K562 (cell line): Measurements from ENCODE around the gene GP1BA. TPM values are rescaled to one million over a fixed set of nuclear protein-coding genes. Genes with fewer than 3 reads are reported as not detected.
A peak's percentile ranks its signal among the peaks of the same experiment; 100 is the strongest.

Experiments used
- ATAC-seq: fragments of 200-7000 bp; cut with Tn5 transposase; 3 replicates; pipeline ENCODE4 v1.9.1; 2020; ENCODE audit warnings: moderate library complexity
- BruUV-seq: library from RNA; stranded (reverse); fragments of 400-500 nt; replicated peaks from 2 replicates; lab custom pipeline; 2021; lab: Mats Ljungman, UMichigan
- CTCF ChIA-PET: fragments of 300-600 bp; formaldehyde crosslinking; extraction: SDS; loops from one replicate; lab custom pipeline; 2021; ENCODE audit warnings: low intra/inter-chr PET ratio; lab: Yijun Ruan, JAX
- POLR2A ChIA-PET: fragments of 300-600, 350-650 bp; sonication (Branson Sonifier 250); formaldehyde crosslinking; extraction: SDS; loops from one replicate; lab custom pipeline; 2021; ENCODE audit warnings: antibody characterized with exemption, inconsistent platforms; lab: Yijun Ruan, JAX
- DNase-seq, 4 experiments: peaks; one replicate each; pipeline versions ENCODE4 v3.0.0 to v3.0.0-alpha.2; 2011 to 2018; ENCODE audit warnings: low spot score in 3 of 4, mixed read lengths in 3 of 4; ENCODE audit errors: extremely low read depth in 1 of 4
- FAIRE-seq: peaks from 2 replicates; lab custom pipeline; 2011; peaks lifted over from hg19 to GRCh38; lab: Jason Lieb, UNC
- H2AFZ ChIP-seq: 2 replicates; pipeline ENCODE4 v1.6.0; 2011; ENCODE audit warnings: low read depth, low read length, control low read depth, inconsistent platforms
- H3K27ac ChIP-seq: fragments of 200-600 bp; 3 replicates; pipeline ENCODE4 v1.8.0; 2011; ENCODE audit warnings: low read depth, mild to moderate bottlenecking, control low read depth, inconsistent platforms, low read length, moderate library complexity, mixed read lengths; ENCODE audit errors: extremely low read depth
- H3K27me3 ChIP-seq, 2 experiments: fragments of 300-600 bp in 1 of 2; 2 replicates in 1 of 2; 3 replicates in 1 of 2; pipeline versions ENCODE4 v1.6.0 to v1.8.0; 2011; ENCODE audit warnings: inconsistent platforms in 2 of 2, low read length in 2 of 2, mild to moderate bottlenecking in 1 of 2, mixed read lengths in 1 of 2, moderate library complexity in 1 of 2; ENCODE audit not compliant: control insufficient read depth in 2 of 2, insufficient read depth in 2 of 2
- H3K36me3 ChIP-seq: fragments of 300-600 bp; 3 replicates; pipeline ENCODE4 v1.8.0; 2011; ENCODE audit warnings: mild to moderate bottlenecking, low read length, inconsistent platforms; ENCODE audit not compliant: control insufficient read depth, insufficient read depth
- H3K4me1 ChIP-seq, 2 experiments: fragments of 200-600 bp in 1 of 2; replicated peaks in 1 of 2; 2 replicates in 1 of 2; 3 replicates in 1 of 2; pipeline versions ENCODE4 v1.5.1 to v1.8.0; 2011; ENCODE audit warnings: inconsistent platforms in 2 of 2, low read length in 2 of 2, mild to moderate bottlenecking in 1 of 2, mixed read lengths in 1 of 2, moderate library complexity in 1 of 2; ENCODE audit not compliant: control insufficient read depth in 2 of 2, insufficient read depth in 2 of 2
- H3K4me2 ChIP-seq: 2 replicates; pipeline ENCODE4 v1.6.1; 2011; ENCODE audit warnings: low read length, control low read depth, inconsistent platforms, mixed read lengths; ENCODE audit not compliant: insufficient read depth
- H3K4me3 ChIP-seq: fragments of 200-600 bp; sonication (generic), shearing (Covaris generic); 2 replicates; pipeline ENCODE4 v1.5.1; 2016; ENCODE audit warnings: control low read depth, inconsistent platforms
- H3K79me2 ChIP-seq: fragments of 200-600 bp; 3 replicates; pipeline ENCODE4 v1.8.0; 2011; ENCODE audit warnings: low read length, inconsistent platforms; ENCODE audit not compliant: control insufficient read depth, insufficient read depth
- H3K9ac ChIP-seq, 2 experiments: 2 replicates each; pipeline versions ENCODE4 v1.6.0 to v1.6.1; 2011; ENCODE audit warnings: low read depth in 2 of 2, low read length in 2 of 2, control low read depth in 1 of 2, inconsistent platforms in 1 of 2, mild to moderate bottlenecking in 1 of 2, mixed read lengths in 1 of 2; ENCODE audit not compliant: insufficient read depth in 1 of 2
- H3K9me1 ChIP-seq: one replicate; pipeline ENCODE4 v1.6.0; 2011; ENCODE audit warnings: inconsistent platforms, mild to moderate bottlenecking, low read length, moderate library complexity; ENCODE audit not compliant: control insufficient read depth, insufficient read depth
- H3K9me3 ChIP-seq: replicated peaks from 2 replicates; pipeline ENCODE4 v1.5.1; 2011; ENCODE audit warnings: low read depth, low read length, inconsistent platforms; ENCODE audit not compliant: control insufficient read depth, insufficient read depth
- H4K20me1 ChIP-seq: replicated peaks from 2 replicates; pipeline ENCODE4 v1.6.1; 2011; ENCODE audit warnings: low read length, inconsistent platforms, mixed read lengths; ENCODE audit not compliant: control insufficient read depth, insufficient read depth
- BRD9 ChIP-seq: fragments of 450-650 bp; IDR thresholded peaks from 2 replicates; pipeline ENCODE4 v1.6.1; 2018; ENCODE audit warnings: low read depth; ENCODE audit not compliant: partially characterized antibody
- CHD4 ChIP-seq: fragments of 200-600 bp; sonication (generic); IDR thresholded peaks from 3 replicates; pipeline ENCODE4 v1.6.1; 2012; ENCODE audit warnings: low read depth, mild to moderate bottlenecking, mixed read lengths, low read length, inconsistent platforms; ENCODE audit not compliant: insufficient read depth, insufficient replicate concordance, poor library complexity, severe bottlenecking
- CREB5 ChIP-seq: fragments of 250-450 bp; sonication (Bioruptor Pico); IDR thresholded peaks from 2 replicates; pipeline ENCODE4 v1.5.0; 2020; ENCODE audit warnings: mild to moderate bottlenecking
- EP400 ChIP-seq: fragments of 450-650 bp; IDR thresholded peaks from 2 replicates; pipeline ENCODE4 v1.6.1; 2017; ENCODE audit warnings: antibody characterized with exemption, mild to moderate bottlenecking, moderate library complexity
- EWSR1 ChIP-seq: fragments of 450-650 bp; IDR thresholded peaks from 2 replicates; pipeline ENCODE4 v1.6.1; 2018; ENCODE audit warnings: borderline replicate concordance, mild to moderate bottlenecking, low read depth, moderate library complexity; ENCODE audit not compliant: partially characterized antibody
- FOS ChIP-seq: IDR thresholded peaks from 3 replicates; pipeline ENCODE4 v1.6.1; 2011; ENCODE audit not compliant: insufficient read length; ENCODE audit errors: extremely low read depth
- FOXJ2 ChIP-seq: fragments of 200-800 bp; sonication (Bioruptor generic); IDR thresholded peaks from 2 replicates; pipeline ENCODE4 v1.6.1; 2016; ENCODE audit warnings: missing genetic modification characterization, missing compliant biosample characterization
- FOXJ3 ChIP-seq: sonication (generic); formaldehyde crosslinking; IDR thresholded peaks from 2 replicates; pipeline ENCODE4 v1.4.0; 2020; ENCODE audit warnings: mild to moderate bottlenecking, missing genetic modification reagents
- KLF16 ChIP-seq: IDR thresholded peaks from 2 replicates; pipeline ENCODE4 v1.6.1; 2016; ENCODE audit warnings: antibody characterized with exemption
- NFE2 ChIP-seq: IDR thresholded peaks from 2 replicates; pipeline ENCODE4 v1.6.1; 2014; ENCODE audit warnings: antibody characterized with exemption, low read depth
- NR2C2 ChIP-seq, 2 experiments: fragments of 200-800 bp in 1 of 2; sonication (Bioruptor generic) in 1 of 2; sonication (generic) in 1 of 2; formaldehyde crosslinking in 1 of 2; IDR thresholded peaks; 2 replicates each; pipeline versions ENCODE4 v1.6.1 to v1.8.0; 2016 to 2022; ENCODE audit warnings: mild to moderate bottlenecking in 1 of 2, missing compliant biosample characterization in 1 of 2, missing genetic modification characterization in 1 of 2, missing genetic modification reagents in 1 of 2
- RB1 ChIP-seq: fragments of 450-650 bp; IDR thresholded peaks from 2 replicates; pipeline ENCODE4 v1.6.1; 2017; ENCODE audit warnings: low read depth, mild to moderate bottlenecking
- SMAD2 ChIP-seq: fragments of 150-350 bp; IDR thresholded peaks from 2 replicates; pipeline ENCODE4 v1.6.1; 2014; ENCODE audit warnings: low read depth, mild to moderate bottlenecking, low read length
- SOX6 ChIP-seq: fragments of 450-650 bp; IDR thresholded peaks from 2 replicates; pipeline ENCODE4 v1.6.1; 2014; ENCODE audit warnings: mild to moderate bottlenecking
- TBL1XR1 ChIP-seq, 2 experiments: IDR thresholded peaks; 2 replicates each; pipeline ENCODE4 v1.6.1; 2012; ENCODE audit warnings: improper control_type of control experiment in 2 of 2, low read length in 2 of 2, mild to moderate bottlenecking in 1 of 2
- XRCC4 ChIP-seq: IDR thresholded peaks from one replicate; pipeline ENCODE4 v1.6.1; 2011; ENCODE audit not compliant: insufficient read depth, insufficient read length; ENCODE audit errors: extremely low read depth
- ZC3H8 ChIP-seq: fragments of 450-650 bp; IDR thresholded peaks from 2 replicates; pipeline ENCODE4 v1.6.1; 2017
- ZNF444 ChIP-seq: fragments of 250-450 bp; sonication (Bioruptor Pico); IDR thresholded peaks from 2 replicates; pipeline ENCODE4 v1.4.0; 2020; ENCODE audit warnings: mild to moderate bottlenecking, moderate library complexity
- WGBS: fragments of 100-300 bp; shearing (Covaris generic); methylation state at CpG from one replicate; pipeline ENCODE4 v1.1.6; 2016; ENCODE audit warnings: low coverage, mixed read lengths; ENCODE audit not compliant: insufficient coverage; ENCODE audit errors: missing lambda C conversion rate; 5-methylcytosine and 5-hydroxymethylcytosine counted together
- in situ Hi-C: fragments of 300-500 bp; cut with MboI; formaldehyde crosslinking; loops from 4 replicates; pipeline ENCODE4 v1.15.0; 2018; ENCODE audit warnings: inconsistent platforms, mixed read lengths
- intact Hi-C: fragments of 100-400 bp; cut with micrococcal nuclease; formaldehyde crosslinking; loops from 2 replicates; pipeline ENCODE4 v1.14.2; 2022
- polyA plus RNA-seq, 8 experiments: library from polyadenylated mRNA; depleted of rRNA in 4 of 8; stranded (reverse) in 5 of 8; unstranded in 3 of 8; fragments of >200 nt; fragmentation: Nextera tagmentation in 2 of 8; fragmentation: Illumina TruSeq in 1 of 8; extraction: Ambion mirVana in 2 of 8; extraction: Trizol in 1 of 8; gene quantifications; 2 replicates each; pipeline versions ENCODE4 v1.2.1 to v1.2.3, GENCODE V29; 2011 to 2014; ENCODE audit warnings: inconsistent platforms in 1 of 8, missing spikeins in 1 of 8
- total RNA-seq, 7 experiments: library from RNA; depleted of rRNA in 6 of 7; stranded (reverse); fragments of >200 nt in 6 of 7; fragmentation: Illumina TruSeq in 2 of 7; extraction: Trizol in 2 of 7; gene quantifications; 2 replicates each; pipeline versions ENCODE4 v1.2.1 to v1.2.3, GENCODE V29; 2011 to 2021; ENCODE audit warnings: low replicate concordance in 1 of 7
- TF ChIP-seq, protein P1 (sequence below): sonication (generic); IDR thresholded peaks from 2 replicates; pipeline ENCODE4 v1.6.1; 2016
- TF ChIP-seq, protein P2 (sequence below), 2 experiments: fragments of 450-650 bp in 1 of 2; sonication (generic) in 1 of 2; formaldehyde crosslinking; conservative IDR thresholded peaks; 2 replicates each; pipeline versions ENCODE4 v1.4.0 to v1.8.1; 2020 to 2022; ENCODE audit warnings: mild to moderate bottlenecking in 1 of 2, missing genetic modification reagents in 1 of 2

The GP1BA gene
- total and polyA plus RNA-seq, 9 of the 15 experiments (the other 6 are each of a cell fraction or from before 2014, with no cell fraction given) = 0.01 TPM; not detected in 8

DNA sequence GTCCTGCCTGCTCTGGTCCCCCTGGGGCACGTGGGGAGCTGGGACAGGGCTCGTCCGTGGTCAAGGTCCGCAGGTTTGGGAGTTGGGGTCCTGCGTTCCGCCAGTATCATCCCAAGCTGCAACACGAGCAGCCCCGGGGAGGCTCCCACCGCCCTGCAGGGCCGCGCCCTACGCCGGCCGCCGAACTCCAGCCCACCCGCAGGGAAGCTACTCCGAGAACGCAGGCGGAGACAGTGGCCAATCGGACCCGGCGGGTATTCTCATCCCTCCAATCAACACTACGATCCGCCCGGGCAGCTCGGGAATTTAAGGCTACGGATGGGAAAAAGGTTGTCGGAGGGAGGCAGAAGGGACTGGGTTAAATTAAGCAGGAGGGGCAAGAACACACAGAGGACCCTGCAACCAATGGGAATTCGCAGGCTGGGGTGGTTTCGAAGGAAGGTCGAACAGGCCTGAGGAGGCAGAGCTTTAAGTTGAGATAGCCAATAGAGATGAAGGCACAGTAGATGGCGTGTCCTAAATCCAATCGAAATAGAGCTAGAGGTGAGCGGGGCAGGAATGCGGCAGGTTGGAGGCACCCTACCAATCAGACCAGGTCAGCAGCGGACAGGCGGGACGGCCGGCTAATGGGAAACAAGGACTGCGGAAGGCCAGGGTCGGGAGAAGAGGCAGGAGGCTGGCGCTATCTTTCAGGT is 34.9 kb downstream of the GP1BA start:
- peak overlapping the region; percentile 89 for H3K4me2 ChIP-seq
- in situ Hi-C loops (no loop called here), intact Hi-C loops (loop anchor here (1.0 to 10.0 kb wide), 3 partner anchors 16 to 62 kb away; partner anchors contain the start of genes CHRNE and ENO3)
- peak; percentile 98 for FAIRE-seq
- H3K4me1 ChIP-seq = peaks cover 22 to 23% of the 10 kb centered on the region in 2 experiments
- ChIA-PET CTCF (no interaction called here), POLR2A (interaction anchor here (1.0 to 3.2 kb wide), 12 partner anchors 8 to 59 kb away, joined by 3 to 38 read pairs (median 5); partner anchors contain the start of genes ENO3, PFN1 and RNF167)
- ATAC-seq = peak; percentile 95
- peak overlapping the region; percentile 89 to 94 for H3K9ac ChIP-seq
- peak; percentile 80 to 97 (median 90) for DNase-seq
- peaks cover 37% of the 10 kb centered on the region; the same call in 2 of the 3 replicates for H3K36me3 ChIP-seq
- H2AFZ ChIP-seq = peak overlapping the region; percentile 87
- H3K79me2 ChIP-seq = peaks cover 26% of the 10 kb centered on the region
- WGBS = 2% methylated on average over 21 of the region's 42 CpGs
- H3K9me3 ChIP-seq = no peaks in the 10 kb centered on the region
- H3K27ac ChIP-seq = peak overlapping the region; percentile 95
- no peaks in the 10 kb centered on the region for H3K27me3 ChIP-seq
- H3K4me3 ChIP-seq = peak overlapping the region; percentile 70
- H3K9me1 ChIP-seq = no peaks in the 10 kb centered on the region
- TSS peak; percentile 74 for BruUV-seq
- no peaks in the 10 kb centered on the region for H4K20me1 ChIP-seq
- TF ChIP-seq ZNF444 (no peak), KLF16 (no peak), SOX6 (no peak), NFE2 (no peak), RB1 (no peak), NR2C2 (CRISPR knock-in tag; IDR thresholded peaks at IDR 0.05) (no peak; the same call in 1 of the 2 replicates), NR2C2 (tag; IDR thresholded peaks at IDR 0.05) (peak; percentile 84), XRCC4 (no peak), CREB5 (CRISPR knock-in tag) (no peak), BRD9 (no peak), TBL1XR1 (IDR thresholded peaks at IDR 0.05; ENCODE audit: low read length in 2 of 2) (no peak), ZC3H8 (no peak), FOXJ3 (CRISPR knock-in tag) (no peak), FOS (peak; percentile 98), EWSR1 (no peak), FOXJ2 (no peak), SMAD2 (no peak), CHD4 (no peak), EP400 (no peak)
- TF ChIP-seq, protein P1, sequence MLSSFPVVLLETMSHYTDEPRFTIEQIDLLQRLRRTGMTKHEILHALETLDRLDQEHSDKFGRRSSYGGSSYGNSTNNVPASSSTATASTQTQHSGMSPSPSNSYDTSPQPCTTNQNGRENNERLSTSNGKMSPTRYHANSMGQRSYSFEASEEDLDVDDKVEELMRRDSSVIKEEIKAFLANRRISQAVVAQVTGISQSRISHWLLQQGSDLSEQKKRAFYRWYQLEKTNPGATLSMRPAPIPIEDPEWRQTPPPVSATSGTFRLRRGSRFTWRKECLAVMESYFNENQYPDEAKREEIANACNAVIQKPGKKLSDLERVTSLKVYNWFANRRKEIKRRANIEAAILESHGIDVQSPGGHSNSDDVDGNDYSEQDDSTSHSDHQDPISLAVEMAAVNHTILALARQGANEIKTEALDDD = no peak
- TF ChIP-seq, protein P2, sequence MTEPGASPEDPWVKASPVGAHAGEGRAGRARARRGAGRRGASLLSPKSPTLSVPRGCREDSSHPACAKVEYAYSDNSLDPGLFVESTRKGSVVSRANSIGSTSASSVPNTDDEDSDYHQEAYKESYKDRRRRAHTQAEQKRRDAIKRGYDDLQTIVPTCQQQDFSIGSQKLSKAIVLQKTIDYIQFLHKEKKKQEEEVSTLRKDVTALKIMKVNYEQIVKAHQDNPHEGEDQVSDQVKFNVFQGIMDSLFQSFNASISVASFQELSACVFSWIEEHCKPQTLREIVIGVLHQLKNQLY (CRISPR knock-in tag; conservative IDR thresholded peaks at IDR 0.05) = no peak
